ENCODE results near the gene IGSF5. TPM values are rescaled to one million over a fixed set of nuclear protein-coding genes. Genes with fewer than 3 reads are reported as not detected.

Gene IGSF5
- total RNA-seq, 1 experiment from 2014 or later = not detected

GRCh38 chr21:39851002-39851618 is 106.1 kb downstream of the IGSF5 start:
- Histone ChIP-seq H2AFZ (ENCODE audit: low read length) (no peak overlapping the region), H3K9ac (ENCODE audit: low read length) (no peak overlapping the region), H3K27me3 (ENCODE audit: low read length) (peaks cover 1% of the 10 kb centered on the region; the same call in 1 of the 2 replicates), H3K4me3 (ENCODE audit: low read length) (no peak overlapping the region), H3K4me2 (ENCODE audit: low read length) (no peak overlapping the region), H3F3A (ENCODE audit: low read length, unreplicated experiment) (no peaks in the 10 kb centered on the region), H3K79me2 (ENCODE audit: low read length) (no peaks in the 10 kb centered on the region), H3K4me1 (ENCODE audit: insufficient read depth, low read length) (no peaks in the 10 kb centered on the region), H3K9me2 (replicated peaks; ENCODE audit: low read length) (no peaks in the 10 kb centered on the region), H3K27ac (ENCODE audit: low read length) (no peak overlapping the region), H3K9me3 (ENCODE audit: low read length) (0 out of 2 replicates have a peak, but pooled peaks cover 6% of the 10 kb centered on the region), H4K20me1 (ENCODE audit: low read length) (no peaks in the 10 kb centered on the region), H3K36me3 (ENCODE audit: low read depth, low read length) (no peaks in the 10 kb centered on the region)
- ChIA-PET POLR2A (ENCODE audit: unreplicated experiment) (no interaction called here), CTCF (no interaction called here)
- intact Hi-C loops (cut with micrococcal nuclease) = no loop called here
- DNase-seq (no peak), ATAC-seq (no peak)
- BruUV-seq (replicated peaks) = no TSS peak
- TF ChIP-seq EZH2phosphoT487 (IDR thresholded peaks at IDR 0.05; ENCODE audit: borderline replicate concordance, low read length) (no peak), EZH2 (IDR thresholded peaks at IDR 0.05; ENCODE audit: low read length, unreplicated experiment) (no peak), CTCF (conservative IDR thresholded peaks at IDR 0.05; ENCODE audit: low read depth, low read length) (no peak)

Other genes with a start within 250 kb of the IGSF5 start
- gene B3GALT5, start 132.2 kb upstream of the IGSF5 start, total RNA-seq (2014; rRNA removed) = 0.58 and 1.5 TPM in 2 replicates
- gene PCP4, start 122.3 kb downstream of the IGSF5 start, total RNA-seq (2014; rRNA removed) = not detected in 2 replicates